CD4-positive, alpha-beta T cell (primary cell): ENCODE data around the gene BAG3. TPM values are rescaled to one million over a fixed set of nuclear protein-coding genes. Genes with fewer than 3 reads are reported as not detected.
A peak's percentile ranks its signal among the peaks of the same experiment; 100 is the strongest.

Experiments used
- ATAC-seq: fragments of 200-7000 bp; cut with Tn5 transposase; one replicate; pipeline ENCODE4 v1.10.0; 2022; ENCODE audit warnings: mild to moderate bottlenecking; ENCODE audit not compliant: poor library complexity
- CTCF ChIA-PET: fragments of 350-600 bp; sonication (Branson Sonifier 250); formaldehyde crosslinking; loops from one replicate; lab custom pipeline; 2021; ENCODE audit warnings: antibody characterized with exemption, inconsistent platforms; lab: Charles Lee
- POLR2A ChIA-PET: fragments of 350-600 bp; sonication (Branson Sonifier 250); formaldehyde crosslinking; loops from one replicate; lab custom pipeline; 2021; ENCODE audit warnings: antibody characterized with exemption, inconsistent platforms; lab: Charles Lee
- DNase-seq, 14 experiments: peaks; one replicate each; pipeline ENCODE4 v3.0.0-alpha.2; 2013 to 2020; ENCODE audit warnings: mixed read lengths in 2 of 14
- H3K27ac ChIP-seq, 2 donors: one replicate each; pipeline versions ENCODE4 v1.5.1 to v1.7.0; 2013; ENCODE audit warnings: low read length in 2 of 2, low read depth in 1 of 2, mild to moderate bottlenecking in 1 of 2
- H3K27me3 ChIP-seq, 2 experiments: 1 replicate in 1 of 2; 2 replicates in 1 of 2; pipeline versions ENCODE4 v1.6.1 to v1.7.0; 2013; ENCODE audit warnings: low read length in 2 of 2, control low read depth in 1 of 2, mild to moderate bottlenecking in 1 of 2, moderate library complexity in 1 of 2; ENCODE audit not compliant: insufficient read depth in 2 of 2, control insufficient read depth in 1 of 2
- H3K36me3 ChIP-seq: one replicate; pipeline ENCODE4 v1.6.1; 2013; ENCODE audit warnings: low read length, control low read depth; ENCODE audit not compliant: insufficient read depth
- H3K4me1 ChIP-seq: one replicate; pipeline ENCODE4 v1.6.1; 2013; ENCODE audit warnings: low read length, control low read depth; ENCODE audit not compliant: insufficient read depth
- H3K4me3 ChIP-seq: one replicate; pipeline ENCODE4 v1.5.1; 2013; ENCODE audit warnings: mild to moderate bottlenecking, low read length, moderate library complexity
- H3K9me3 ChIP-seq, 2 experiments: 1 replicate in 1 of 2; 2 replicates in 1 of 2; pipeline versions ENCODE4 v1.6.1 to v1.7.0; 2013; ENCODE audit warnings: low read length in 2 of 2, mild to moderate bottlenecking in 2 of 2, control low read depth in 1 of 2, moderate library complexity in 1 of 2; ENCODE audit not compliant: control insufficient read depth in 1 of 2, insufficient read depth in 1 of 2
- H3K27ac Mint-ChIP-seq: one replicate; pipeline ENCODE4 v1.8.0; 2020; ENCODE audit warnings: mixed read lengths
- H3K27me3 Mint-ChIP-seq: one replicate; pipeline ENCODE4 v1.8.0; 2021; ENCODE audit warnings: mixed read lengths
- H3K36me3 Mint-ChIP-seq: one replicate; pipeline ENCODE4 v1.8.0; 2021; ENCODE audit warnings: low read depth, mixed read lengths
- H3K4me1 Mint-ChIP-seq: one replicate; pipeline ENCODE4 v1.8.0; 2021; ENCODE audit warnings: low read depth, mixed read lengths
- H3K4me3 Mint-ChIP-seq: one replicate; pipeline ENCODE4 v1.8.0; 2020; ENCODE audit warnings: mild to moderate bottlenecking, mixed read lengths
- H3K9me3 Mint-ChIP-seq: one replicate; pipeline ENCODE4 v1.8.0; 2020; ENCODE audit warnings: mixed read lengths
- CTCF ChIP-seq: fragments of 200-600 bp; IDR thresholded peaks from one replicate; pipeline ENCODE4 v1.8.0; 2022; ENCODE audit warnings: antibody characterized with exemption, mild to moderate bottlenecking
- intact Hi-C, 2 experiments: fragments of 100-400 bp; cut with DNase I in 1 of 2; cut with micrococcal nuclease in 1 of 2; formaldehyde crosslinking; loops; one replicate each; pipeline versions ENCODE4 v1.15.1 to v1.9.0; 2023 to 2025; cut with DNase I, micrococcal nuclease
- total RNA-seq, 174 experiments: library from RNA in 2 of 174; stranded (reverse) in 2 of 174; gene quantifications; one replicate each; pipeline ENCODE4 v1.2.3 and lab custom pipeline; 2021 to 2026

Gene BAG3
- total RNA-seq, 2 experiments from 2014 or later, result 65.1 to 65.8 TPM

- DNase-seq (peak in 1 of 14 experiments; percentile 29), ATAC-seq (no peak)
- Mint-ChIP-seq H3K4me3 (no peak overlapping the region), H3K27me3 (no peaks in the 10 kb centered on the region), H3K4me1 (peaks cover 26% of the 10 kb centered on the region), H3K9me3 (no peaks in the 10 kb centered on the region), H3K36me3 (peaks cover 31% of the 10 kb centered on the region), H3K27ac (peak overlapping the region; percentile 30)
- Histone ChIP-seq H3K9me3 (no peaks in the 10 kb centered on the region), H3K27ac (no peak overlapping the region), H3K4me3 (no peak overlapping the region), H3K27me3 (no peaks in the 10 kb centered on the region), H3K36me3 (peaks cover 23% of the 10 kb centered on the region), H3K4me1 (peaks cover 19% of the 10 kb centered on the region)
- CTCF ChIA-PET, result interaction anchor here (1.6 kb wide), 1 partner anchor 70 kb away, joined by 4 read pairs; no protein-coding TSS in a partner anchor
- intact Hi-C loops, result no loop called here
- TF ChIP-seq CTCF, result no peak
- POLR2A ChIA-PET, result interaction anchor here (1.2 kb wide), 1 partner anchor 16 kb away, joined by 3 read pairs; no protein-coding TSS in a partner anchor
These were observed 28.9 kb downstream of the BAG3 start for GRCh38 chr10:119680050-119680449.

GRCh38 chr10:119680650-119681081 is 29.5 kb downstream of the BAG3 start:
- CTCF ChIA-PET, result interaction anchor here (1.2 kb wide), 1 partner anchor 179 kb away, joined by 3 read pairs; no protein-coding TSS in a partner anchor
- peaks cover 26% of the 10 kb centered on the region for H3K4me1 Mint-ChIP-seq
- Histone ChIP-seq H3K4me1 (peaks cover 19% of the 10 kb centered on the region), H3K9me3 (no peaks in the 10 kb centered on the region), H3K36me3 (peaks cover 18% of the 10 kb centered on the region), H3K4me3 (no peak overlapping the region), H3K27ac (no peak overlapping the region), H3K27me3 (no peaks in the 10 kb centered on the region)
- peaks cover 27% of the 10 kb centered on the region for H3K36me3 Mint-ChIP-seq
- intact Hi-C loops, result no loop called here
- no peaks in the 10 kb centered on the region for H3K9me3 Mint-ChIP-seq
- POLR2A ChIA-PET, result no interaction called here
- no peak for ATAC-seq
- DNase-seq, result no peak
- TF ChIP-seq CTCF, result no peak
- no peak overlapping the region for H3K4me3 Mint-ChIP-seq
- H3K27ac Mint-ChIP-seq, result peak overlapping the region; percentile 30
- H3K27me3 Mint-ChIP-seq, result no peaks in the 10 kb centered on the region

GRCh38 chr10:119686465-119687191 is 35.4 kb downstream of the BAG3 start:
- Histone ChIP-seq H3K4me1 (peaks cover 13% of the 10 kb centered on the region), H3K36me3 (no peaks in the 10 kb centered on the region), H3K9me3 (no peaks in the 10 kb centered on the region), H3K4me3 (peak overlapping the region; percentile 44), H3K27ac (no peak overlapping the region), H3K27me3 (no peaks in the 10 kb centered on the region)
- ATAC-seq (peak; percentile 88), DNase-seq (peak; percentile 68 to 93 (median 80))
- Mint-ChIP-seq H3K4me1 (peaks cover 23% of the 10 kb centered on the region), H3K36me3 (no peaks in the 10 kb centered on the region), H3K9me3 (no peaks in the 10 kb centered on the region), H3K4me3 (peak overlapping the region; percentile 71), H3K27me3 (no peaks in the 10 kb centered on the region), H3K27ac (peak overlapping the region; percentile 60)
- POLR2A ChIA-PET, result interaction anchor here (0.6 to 1.4 kb wide), 5 partner anchors 39 to 551 kb away, joined by 3 to 8 read pairs (median 3); partner anchors contain the start of gene INPP5F
- intact Hi-C loops, result loop anchor here (1.0 to 5.0 kb wide), 4 partner anchors 64 to 651 kb away; no protein-coding TSS in a partner anchor
- peak; percentile 99 for TF ChIP-seq CTCF
- CTCF ChIA-PET, result interaction anchor here (0.5 to 2.3 kb wide), 29 partner anchors 11 to 186 kb away, joined by 3 to 20 read pairs (median 3); partner anchors contain the start of genes BAG3, INPP5F, MCMBP and RGS10
